DMS79 (cell line): ENCODE measurements around the gene SHFL.

Experiments
- DNase-seq: peaks from one replicate; lab custom pipeline; 2025; lab: John Stamatoyannopoulos, UW

SHFL gene

DNA sequence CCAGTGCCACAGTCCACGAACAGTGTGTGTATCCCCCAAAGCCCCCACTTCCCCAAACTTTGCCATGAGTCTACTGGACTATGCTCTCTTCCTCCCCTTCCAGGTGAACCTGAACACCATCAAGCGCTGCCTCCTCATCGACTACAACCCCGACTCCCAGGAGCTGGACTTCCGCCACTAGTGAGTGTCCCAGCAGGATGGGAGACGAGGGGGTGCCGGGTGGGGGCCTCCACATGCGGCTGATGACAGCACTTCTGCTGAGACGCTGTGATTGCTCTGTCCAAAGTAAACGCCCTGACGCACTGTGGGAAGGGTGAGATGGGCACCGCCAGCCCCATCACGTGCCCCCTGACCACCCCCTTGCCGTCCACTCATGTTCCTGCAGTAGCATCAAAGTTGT lies 23.4 kb downstream of the SHFL start:
- DNase-seq, result no peak

DNA sequence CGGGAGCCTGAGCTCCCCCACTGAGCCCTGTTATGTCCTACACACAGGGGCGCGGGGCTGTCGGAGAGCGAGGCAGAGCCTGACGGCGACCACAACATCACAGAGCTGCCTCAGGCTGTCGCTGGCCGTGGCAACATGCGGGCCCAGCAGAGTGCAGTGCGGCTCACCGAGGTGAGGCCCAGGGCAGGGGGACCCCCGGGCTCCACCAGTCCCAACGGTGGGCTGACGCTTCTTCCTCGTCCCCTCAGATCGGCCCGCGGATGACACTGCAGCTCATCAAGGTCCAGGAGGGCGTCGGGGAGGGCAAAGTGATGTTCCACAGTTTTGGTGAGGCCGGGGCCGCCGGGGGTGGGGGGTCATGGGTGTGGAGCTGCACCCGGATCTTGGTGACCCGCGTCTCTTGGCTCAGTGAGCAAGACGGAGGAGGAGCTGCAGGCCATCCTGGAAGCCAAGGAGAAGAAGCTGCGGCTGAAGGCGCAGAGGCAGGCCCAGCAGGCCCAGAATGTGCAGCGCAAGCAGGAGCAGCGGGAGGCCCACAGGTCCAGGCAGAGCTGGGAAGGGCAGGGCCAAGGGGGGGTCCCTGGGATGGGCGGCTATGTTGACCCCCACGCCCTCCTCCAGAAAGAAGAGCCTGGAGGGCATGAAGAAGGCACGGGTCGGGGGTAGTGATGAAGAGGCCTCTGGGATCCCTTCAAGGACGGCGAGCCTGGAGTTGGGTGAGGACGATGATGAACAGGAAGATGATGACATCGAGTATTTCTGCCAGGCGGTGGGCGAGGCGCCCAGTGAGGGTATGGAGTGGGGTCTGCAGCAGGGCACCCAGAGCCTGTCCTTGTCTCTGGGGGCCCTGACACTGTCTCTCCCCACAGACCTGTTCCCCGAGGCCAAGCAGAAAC lies 24.2 kb downstream of the SHFL start:
- no peak for DNase-seq

DNA sequence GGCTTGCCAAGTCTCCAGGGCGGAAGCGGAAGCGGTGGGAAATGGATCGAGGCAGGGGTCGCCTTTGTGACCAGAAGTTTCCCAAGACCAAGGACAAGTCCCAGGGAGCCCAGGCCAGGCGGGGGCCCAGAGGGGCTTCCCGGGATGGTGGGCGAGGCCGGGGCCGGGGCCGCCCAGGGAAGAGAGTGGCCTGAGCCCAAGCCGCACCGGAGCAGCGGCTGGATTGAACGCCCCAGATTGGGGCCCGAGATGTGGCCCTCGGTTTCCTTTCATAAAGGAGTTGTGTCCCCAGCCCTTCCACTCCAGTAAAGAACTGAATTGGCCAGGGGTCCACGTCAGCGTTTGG lies 24.8 kb downstream of the SHFL start:
- no peak for DNase-seq

DNA sequence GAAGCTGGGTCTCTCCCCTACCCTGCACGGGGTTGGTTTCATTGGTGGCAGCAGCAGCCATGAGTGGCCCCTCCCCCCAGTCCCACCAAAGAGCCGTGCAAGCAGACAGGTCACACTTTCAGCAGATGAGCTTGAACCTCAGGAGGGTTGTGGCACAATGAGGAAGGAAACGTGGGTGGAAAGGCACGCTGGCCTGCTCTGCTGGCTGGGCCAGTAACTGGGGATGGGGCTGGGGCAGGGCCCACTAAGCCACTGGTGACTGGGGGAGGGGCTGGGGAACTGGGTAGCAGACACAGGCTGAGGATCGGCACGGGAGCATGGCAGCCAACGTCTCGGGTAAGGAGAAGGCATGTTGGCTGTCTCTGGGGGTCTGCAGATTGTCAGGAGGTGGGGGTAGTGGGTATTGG lies 25.3 kb downstream of the SHFL start, which contains the start of gene P2RY11:
Gene P2RY11, plus strand, starts transcription at position 289 of the 407 bp plus-strand sequence. Its CDS starts 29 bp downstream, at position 318.
- DNase-seq, result no peak

DNA sequence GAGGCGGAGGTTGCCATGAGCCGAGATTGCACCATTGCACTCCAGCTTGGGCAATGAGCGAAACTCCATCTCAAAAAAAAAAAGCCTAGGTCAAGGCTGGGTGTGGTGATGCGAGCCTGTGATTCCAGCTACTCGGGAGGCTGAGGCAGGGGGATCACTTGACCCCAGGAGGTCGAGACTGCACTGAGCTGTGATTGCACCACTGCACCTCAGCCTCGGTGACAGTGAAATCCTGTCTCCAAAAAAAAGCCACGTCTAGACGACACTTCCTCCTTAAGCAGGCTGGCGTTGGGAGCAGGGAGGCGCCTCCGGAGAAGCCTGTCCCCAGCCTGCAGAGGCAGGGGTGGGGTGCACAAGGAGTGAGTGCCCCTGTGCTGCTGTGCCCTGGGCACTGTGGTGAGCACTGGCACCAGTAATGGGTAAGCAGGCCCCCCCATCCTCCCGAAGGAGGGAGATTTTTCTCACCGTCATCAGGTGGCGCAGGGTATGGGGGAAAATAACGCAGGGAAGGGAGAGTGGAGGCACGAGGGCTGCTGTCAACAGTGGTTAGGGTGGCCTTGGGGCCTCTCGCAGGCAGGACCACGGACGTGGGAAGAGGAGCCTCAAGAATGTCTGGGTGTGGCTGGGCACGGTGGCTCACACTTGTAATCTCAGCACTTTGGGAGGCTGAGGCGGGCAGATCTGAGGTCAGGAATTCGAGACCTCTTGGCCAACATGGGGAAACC lies 26.1 kb downstream of the SHFL start:
- no peak for DNase-seq

DNA sequence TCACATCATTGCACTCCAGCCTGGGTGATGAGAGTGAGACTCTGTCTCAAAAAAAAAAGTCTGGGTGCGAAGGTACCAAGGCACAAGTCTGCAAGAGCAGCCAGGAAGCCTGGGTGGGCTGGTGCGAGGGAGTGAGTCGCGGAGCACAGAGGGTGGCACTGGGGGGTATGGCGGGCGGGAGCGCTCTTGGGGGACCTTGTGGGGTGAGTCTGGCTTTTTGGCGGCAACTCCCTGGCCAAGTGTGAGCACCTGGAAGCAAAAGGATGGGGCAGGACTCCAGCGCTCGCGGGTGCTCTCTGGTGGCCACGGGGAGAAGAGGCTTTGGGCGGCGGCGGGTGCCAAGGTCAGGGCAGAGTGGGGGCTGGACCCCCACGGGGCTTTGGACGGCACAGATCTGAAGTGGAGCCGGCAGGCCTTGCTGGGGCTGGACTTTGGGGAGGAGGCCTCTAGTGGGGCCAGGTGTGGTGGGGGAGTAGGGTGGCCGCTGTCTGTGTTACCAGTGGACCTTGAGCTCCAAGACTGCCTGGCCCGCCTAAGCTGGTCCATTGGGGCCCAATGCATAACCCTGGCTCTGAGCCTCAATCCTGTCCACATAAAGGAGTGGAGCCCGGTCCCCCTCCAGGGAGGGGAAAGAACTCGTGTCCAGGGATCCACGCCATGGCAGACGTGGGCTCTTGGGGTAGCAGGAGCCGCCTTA lies 26.9 kb downstream of the SHFL start:
- no peak for DNase-seq

DNA sequence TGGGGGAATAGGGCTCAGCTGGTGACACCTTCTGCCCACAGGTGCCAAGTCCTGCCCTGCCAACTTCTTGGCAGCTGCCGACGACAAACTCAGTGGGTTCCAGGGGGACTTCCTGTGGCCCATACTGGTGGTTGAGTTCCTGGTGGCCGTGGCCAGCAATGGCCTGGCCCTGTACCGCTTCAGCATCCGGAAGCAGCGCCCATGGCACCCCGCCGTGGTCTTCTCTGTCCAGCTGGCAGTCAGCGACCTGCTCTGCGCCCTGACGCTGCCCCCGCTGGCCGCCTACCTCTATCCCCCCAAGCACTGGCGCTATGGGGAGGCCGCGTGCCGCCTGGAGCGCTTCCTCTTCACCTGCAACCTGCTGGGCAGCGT lies 27.5 kb downstream of the SHFL start:
- no peak for DNase-seq

DNA sequence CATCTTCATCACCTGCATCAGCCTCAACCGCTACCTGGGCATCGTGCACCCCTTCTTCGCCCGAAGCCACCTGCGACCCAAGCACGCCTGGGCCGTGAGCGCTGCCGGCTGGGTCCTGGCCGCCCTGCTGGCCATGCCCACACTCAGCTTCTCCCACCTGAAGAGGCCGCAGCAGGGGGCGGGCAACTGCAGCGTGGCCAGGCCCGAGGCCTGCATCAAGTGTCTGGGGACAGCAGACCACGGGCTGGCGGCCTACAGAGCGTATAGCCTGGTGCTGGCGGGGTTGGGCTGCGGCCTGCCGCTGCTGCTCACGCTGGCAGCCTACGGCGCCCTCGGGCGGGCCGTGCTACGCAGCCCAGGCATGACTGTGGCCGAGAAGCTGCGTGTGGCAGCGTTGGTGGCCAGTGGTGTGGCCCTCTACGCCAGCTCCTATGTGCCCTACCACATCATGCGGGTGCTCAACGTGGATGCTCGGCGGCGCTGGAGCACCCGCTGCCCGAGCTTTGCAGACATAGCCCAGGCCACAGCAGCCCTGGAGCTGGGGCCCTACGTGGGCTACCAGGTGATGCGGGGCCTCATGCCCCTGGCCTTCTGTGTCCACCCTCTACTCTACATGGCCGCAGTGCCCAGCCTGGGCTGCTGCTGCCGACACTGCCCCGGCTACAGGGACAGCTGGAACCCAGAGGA lies 28.0 kb downstream of the SHFL start:
- DNase-seq, result no peak

DNA sequence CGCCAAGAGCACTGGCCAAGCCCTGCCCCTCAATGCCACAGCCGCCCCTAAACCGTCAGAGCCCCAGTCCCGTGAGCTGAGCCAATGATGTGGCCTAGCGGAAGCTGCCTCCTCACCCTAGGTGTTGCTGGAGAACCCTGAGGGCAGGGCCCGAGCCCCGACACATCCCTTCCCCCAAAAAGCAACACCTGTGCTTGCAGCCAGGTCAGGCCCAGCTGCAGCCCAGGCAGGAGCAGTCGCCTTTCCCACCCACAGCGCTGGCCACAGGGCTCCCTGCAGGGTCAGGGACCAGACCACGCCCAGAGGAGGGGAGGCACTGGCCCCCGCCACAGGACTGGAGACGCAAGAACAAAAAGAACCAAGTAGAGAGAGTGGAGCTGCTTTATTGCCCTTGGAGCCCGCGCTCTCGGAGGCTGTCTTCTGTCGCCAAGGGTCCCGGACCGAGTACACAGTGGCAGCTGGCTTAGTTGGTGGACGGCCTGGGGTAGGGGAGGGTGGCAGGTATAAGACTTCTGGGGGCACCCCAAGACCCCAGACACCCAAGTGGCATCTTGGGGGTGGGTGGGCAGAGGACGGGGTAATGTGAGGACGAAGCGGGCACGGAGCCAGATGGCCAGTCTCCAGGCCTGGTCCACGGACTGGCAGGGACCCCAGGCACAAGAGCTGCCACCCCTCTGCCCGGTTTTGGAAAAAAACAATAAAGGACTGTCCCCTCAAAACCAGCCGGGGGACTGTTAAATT lies 28.7 kb downstream of the SHFL start:
- no peak for DNase-seq

DNA sequence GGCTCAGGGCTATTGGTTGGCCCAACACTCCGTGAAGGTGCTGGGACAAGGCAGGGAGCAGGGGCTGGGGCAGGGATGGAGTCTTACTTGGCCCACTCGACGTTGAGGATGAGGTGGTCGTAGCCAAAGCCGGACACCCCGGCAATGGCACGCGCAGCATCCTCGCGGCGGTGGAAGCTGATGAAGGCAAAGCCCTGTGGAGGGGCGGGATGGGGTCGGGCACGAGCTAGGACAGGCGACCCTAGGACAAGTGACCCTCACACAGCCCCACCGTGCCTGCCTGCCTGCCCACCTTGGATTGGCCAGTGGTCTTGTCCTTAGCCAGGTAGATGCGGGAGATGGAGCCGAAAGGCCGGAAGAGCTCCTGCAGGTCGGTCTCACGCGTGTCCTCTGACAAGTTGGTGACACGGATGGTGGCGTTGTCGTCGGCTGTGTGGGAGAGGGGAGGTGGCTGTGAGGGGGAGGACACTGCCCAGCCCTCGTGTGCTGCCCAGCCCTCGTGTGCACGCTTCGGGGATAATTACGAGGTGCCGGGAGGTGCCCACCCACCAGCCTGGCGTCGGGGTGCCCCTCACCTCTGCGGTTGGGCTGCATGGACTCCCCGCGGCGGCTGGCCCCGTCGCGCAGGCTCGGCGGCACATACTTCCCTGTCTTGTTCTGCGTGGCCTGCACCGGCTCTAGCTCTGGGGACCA lies 29.4 kb downstream of the SHFL start:
- DNase-seq, result no peak

DNA sequence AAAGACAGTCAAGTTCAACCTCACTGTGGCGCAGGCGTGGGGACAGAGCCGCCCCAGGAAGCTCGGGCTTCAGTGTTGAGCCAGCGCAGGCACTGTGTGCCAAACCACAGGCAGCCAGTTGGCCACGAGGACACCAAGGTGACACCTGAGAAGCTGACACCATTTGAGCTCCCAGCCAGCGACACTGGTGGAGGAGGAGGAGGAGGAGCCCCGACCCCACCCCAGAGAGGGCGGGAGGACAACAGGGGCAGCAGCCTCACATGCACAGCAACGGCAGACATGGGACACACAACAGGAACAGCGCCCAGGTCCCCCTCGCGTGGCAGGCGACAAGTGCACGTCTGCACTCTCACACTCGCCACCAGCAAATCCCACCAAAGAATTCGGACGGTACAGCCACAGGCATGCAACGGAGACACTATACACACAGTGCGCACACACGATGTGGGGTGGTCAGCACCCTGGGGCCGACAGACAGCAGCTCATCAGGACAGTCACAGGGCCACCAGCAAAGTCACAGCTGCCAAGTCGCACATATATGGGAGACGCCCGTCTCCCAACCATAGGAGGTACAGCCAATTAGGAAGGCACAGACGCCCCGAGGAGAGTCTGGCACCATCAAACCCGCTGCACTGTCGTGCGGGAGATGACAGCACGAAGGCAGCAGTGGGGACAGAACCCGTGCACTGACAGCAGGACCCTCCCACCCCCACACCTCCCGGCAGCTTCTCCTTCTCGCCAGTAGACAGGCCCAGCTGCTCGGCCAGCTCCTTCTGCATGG lies 30.2 kb downstream of the SHFL start:
- no peak for DNase-seq

DNA sequence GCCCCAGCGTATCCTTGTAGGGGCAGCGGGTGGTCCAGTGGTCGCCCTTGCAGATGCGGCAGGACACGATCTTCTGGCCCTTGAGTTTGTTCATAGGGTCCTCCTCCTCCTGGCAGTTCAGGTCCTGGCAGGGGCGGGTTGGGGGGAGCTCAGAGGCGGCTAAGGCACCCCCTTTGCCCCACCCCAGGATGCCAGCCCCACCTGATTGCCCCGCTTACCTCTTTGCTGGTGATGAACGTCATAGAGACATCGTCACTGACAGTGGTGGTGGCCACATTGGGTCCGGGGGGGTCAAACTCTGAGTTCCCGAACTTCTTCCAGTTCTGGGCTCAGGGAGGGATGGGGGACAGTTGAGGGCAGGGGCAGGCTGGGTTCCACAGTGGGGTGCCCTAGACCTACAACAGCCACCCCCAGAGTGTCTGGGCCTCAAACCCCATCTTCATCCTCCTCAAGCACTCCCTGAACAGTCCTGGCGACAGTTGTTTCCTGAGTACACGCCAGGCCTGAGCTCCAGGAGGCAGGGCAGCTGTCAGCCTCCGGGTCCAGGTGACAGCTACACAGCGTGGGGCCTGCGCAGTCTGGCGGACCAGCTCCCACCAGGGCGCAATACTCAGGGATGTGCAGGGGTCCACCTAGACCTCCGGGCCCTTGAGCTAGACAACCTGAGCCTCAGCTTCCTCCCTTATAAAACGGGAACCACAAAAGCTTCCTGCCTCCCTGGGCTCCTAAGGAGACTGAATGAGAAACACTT lies 30.9 kb downstream of the SHFL start:
- no peak for DNase-seq

DNA sequence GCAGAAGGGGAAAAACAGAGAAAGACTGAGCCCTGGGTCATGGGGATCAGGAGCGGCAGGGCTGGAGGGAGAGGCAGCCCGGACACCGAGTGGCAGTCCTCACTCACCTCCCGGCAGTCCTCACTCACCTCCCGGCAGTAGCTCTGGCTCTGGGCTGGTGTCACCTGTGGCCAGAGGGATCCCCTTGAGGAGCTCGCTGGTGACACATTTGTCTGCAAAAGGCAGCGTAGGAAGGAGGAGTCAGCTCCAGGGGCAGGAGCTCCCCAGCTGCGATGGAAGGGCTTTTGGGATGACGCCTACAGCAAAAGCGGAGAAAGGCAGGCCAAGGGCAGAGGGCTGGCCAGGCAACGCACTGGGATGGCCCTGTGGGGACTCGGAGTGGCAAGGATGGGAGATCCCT lies 32.8 kb downstream of the SHFL start:
- DNase-seq, result no peak

DNA sequence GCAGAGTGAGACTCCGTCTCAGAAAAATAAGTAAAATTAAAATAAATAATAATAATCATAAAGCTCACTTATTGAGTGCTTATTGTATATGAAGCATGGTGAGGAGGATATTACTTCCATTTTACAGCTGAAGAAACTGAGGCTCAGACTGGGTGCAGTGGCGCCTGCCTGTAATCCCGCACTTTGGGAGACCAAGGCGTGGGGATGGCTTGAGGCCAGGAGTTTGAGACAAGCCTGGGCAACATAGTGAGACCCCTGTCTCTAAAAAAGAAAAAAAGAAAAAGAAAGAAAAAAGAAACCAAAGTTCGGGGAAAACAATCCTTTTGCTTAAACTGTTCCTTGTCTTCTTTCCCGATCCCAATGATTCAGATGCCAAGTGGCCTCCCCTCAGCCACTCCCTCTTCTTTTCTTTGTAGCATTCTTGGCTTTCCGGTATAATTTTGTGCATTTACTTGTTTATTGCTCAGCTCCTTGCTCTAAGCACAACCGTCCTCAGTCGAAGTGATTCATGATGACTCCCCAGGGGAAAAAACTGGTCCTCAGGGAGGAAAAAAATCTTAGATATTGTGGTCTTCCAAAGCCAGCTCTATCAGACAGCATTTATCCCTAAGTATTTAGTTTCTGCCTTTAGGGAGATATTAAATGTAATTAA lies 34.5 kb downstream of the SHFL start:
- no peak for DNase-seq

DNA sequence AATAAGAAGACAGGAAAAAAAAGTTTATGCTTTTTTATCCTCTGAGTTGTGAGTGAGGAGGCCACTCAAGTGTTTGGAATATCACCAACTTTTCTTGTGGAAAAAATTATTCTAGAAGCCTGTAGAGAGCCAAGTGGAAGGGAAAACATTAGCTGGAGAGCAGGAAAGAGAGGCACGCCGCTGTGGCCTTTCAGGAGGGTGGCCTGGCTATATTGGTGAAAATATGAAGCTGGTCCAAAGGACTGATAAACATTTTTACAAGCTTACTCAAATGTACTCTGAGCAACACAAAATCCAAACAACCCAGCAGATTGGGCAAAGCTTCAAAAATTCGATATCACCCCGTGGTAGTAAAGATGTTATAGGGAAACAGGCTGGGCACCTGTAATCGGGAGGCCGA lies 35.9 kb downstream of the SHFL start:
- DNase-seq, result no peak

DNA sequence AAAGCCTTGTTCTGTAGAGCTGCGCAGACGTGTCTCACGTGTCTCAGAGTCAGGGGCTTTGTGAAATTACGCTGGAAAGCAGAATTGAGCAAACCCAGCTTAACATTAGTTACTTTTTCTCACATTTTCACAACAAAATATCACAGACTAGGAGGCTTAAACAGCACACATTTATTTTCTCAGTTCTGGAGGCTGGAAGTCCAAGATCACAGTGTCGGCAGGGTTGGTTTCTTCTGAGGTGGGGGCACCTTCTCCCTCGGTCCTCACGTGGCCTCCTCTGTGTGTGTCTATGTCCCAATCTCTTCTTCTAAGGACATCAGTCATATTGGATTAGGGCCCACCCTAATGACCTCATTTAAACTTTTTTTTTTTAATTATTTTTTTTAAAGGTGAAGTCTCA lies 38.3 kb downstream of the SHFL start:
- DNase-seq, result no peak

DNA sequence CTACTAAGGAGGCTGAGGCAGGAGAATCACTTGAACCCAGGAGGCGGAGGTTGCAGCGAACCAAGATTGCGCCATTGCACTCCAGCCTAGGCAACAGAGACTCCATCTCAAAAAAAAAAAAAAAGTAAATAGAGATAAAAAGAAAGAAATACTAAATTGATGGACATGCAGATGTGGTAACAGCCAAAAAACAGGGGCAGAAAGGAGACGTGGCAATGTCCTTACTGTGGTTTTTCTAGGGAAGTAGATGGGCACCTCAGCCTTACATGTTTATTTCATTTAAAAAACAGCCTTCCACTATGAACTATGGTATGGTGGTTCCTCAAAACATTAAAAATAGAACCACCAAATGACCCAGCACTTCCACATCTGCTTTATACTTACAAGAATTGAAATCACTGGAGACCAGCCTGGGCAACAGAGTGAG lies 40.1 kb downstream of the SHFL start:
- no peak for DNase-seq

DNA sequence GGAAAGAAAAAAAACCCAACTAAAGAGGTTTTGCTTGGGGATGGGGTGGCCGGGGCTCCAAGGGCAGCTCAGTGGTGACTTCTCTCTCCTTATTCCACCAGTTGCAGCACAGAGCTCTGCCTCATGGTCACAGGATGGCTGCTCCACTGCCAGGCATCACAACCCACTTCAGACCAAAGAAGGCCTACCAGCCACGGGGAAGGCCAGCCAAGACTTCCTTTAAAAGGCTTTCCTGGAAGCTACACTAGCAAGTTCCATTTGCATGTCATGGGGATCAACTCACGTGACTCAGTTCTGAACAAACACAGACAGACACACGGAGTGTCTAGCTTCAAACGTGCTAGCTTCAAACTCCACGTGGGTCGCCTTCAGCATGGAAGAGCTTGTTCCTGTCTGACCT lies 46.8 kb downstream of the SHFL start:
- DNase-seq, result no peak

DNA sequence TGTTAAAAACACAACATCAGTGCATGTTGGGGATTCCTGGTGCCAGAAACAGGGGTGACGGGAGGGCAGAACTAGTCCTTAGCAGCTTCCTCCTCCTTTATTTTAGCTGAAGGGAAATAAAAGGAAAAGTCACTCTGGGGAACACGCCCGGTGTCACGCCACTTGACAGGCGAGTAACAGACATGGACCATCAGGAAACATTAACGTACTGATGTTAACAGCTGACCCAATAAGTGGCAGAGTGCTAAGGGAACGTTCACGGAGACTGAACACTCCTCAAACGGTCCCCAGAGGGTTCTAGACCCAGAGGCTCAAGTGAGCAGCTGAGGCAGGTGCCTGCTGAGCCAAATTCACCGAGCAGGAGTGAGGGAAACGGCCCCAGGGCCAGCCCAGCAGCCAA lies 47.5 kb downstream of the SHFL start:
- DNase-seq, result peak; percentile 75
